H1 (cell line): ENCODE data around the gene ATP2A3. TPM values are rescaled to one million over a fixed set of nuclear protein-coding genes. Genes with fewer than 3 reads are reported as not detected.

Experiments used
- ASH2L ChIP-seq: fragments of 200-600, 300-600 bp; sonication (generic); IDR thresholded peaks from one replicate; pipeline ENCODE4 v1.7.1; 2017; ENCODE audit warnings: low read length
- CHD2 ChIP-seq: IDR thresholded peaks from 2 replicates; pipeline ENCODE4 v1.6.1; 2012; ENCODE audit warnings: low read length, improper control_type of control experiment
- CHD7 ChIP-seq: fragments of 300-600 bp; sonication (generic); IDR thresholded peaks from 2 replicates; pipeline ENCODE4 v1.7.1; 2012; ENCODE audit warnings: low read length, moderate library complexity, mild to moderate bottlenecking, inconsistent platforms; ENCODE audit not compliant: insufficient replicate concordance
- E2F6 ChIP-seq: IDR thresholded peaks from 2 replicates; pipeline ENCODE4 v1.6.1; 2012; ENCODE audit warnings: inconsistent platforms
- EGR1 ChIP-seq: IDR thresholded peaks from 2 replicates; pipeline ENCODE4 v1.6.1; 2011; ENCODE audit warnings: low read depth, low read length, borderline replicate concordance
- GABPA ChIP-seq: IDR thresholded peaks from 2 replicates; pipeline ENCODE4 v1.6.1; 2011; ENCODE audit warnings: mild to moderate bottlenecking, low read length, moderate library complexity, borderline replicate concordance; ENCODE audit not compliant: insufficient read depth
- JUN ChIP-seq: IDR thresholded peaks from 2 replicates; pipeline ENCODE4 v1.6.1; 2011; ENCODE audit warnings: low read depth, mild to moderate bottlenecking, improper control_type of control experiment, low read length
- KDM5A ChIP-seq: fragments of 200-600 bp; IDR thresholded peaks from 2 replicates; pipeline ENCODE4 v1.7.1; 2012; ENCODE audit warnings: mild to moderate bottlenecking, low read length, inconsistent platforms, mixed read lengths
- MAX ChIP-seq: IDR thresholded peaks from 2 replicates; pipeline ENCODE4 v1.6.1; 2012; ENCODE audit warnings: inconsistent platforms
- ZNF274 ChIP-seq: IDR thresholded peaks from 2 replicates; pipeline ENCODE4 v1.7.0; 2012; ENCODE audit warnings: low read length, borderline replicate concordance; ENCODE audit errors: extremely low read depth
- polyA plus RNA-seq, 7 experiments: library from polyadenylated mRNA; depleted of rRNA in 3 of 7; stranded (reverse) in 5 of 7; unstranded in 2 of 7; fragments of >200 nt in 5 of 7; fragments of 200-250 nt in 2 of 7; gene quantifications; 1 replicate in 5 of 7; 2 replicates in 1 of 7; 4 replicates in 1 of 7; pipeline versions ENCODE4 v1.2.1 to v1.2.3, GENCODE V29; 2011 to 2013; ENCODE audit warnings: missing spikeins in 2 of 7, mixed read lengths in 2 of 7
- total RNA-seq: library from RNA; stranded (reverse); fragmentation: NEBNext Ultra II Directional; extraction: Animal tissue kit (Norgen Biotek cat#: 25700); gene quantifications from 2 replicates; pipeline ENCODE4 v1.2.1, GENCODE V29; 2021

The ATP2A3 gene
- total and polyA plus RNA-seq, 2 of the 8 experiments (the other 6 are each of a cell fraction or from before 2014, with no cell fraction given): 18.4 to 32.5 TPM

GRCh38 chr17:3935825-3936355 is 28.3 kb downstream of the ATP2A3 start (continued):
- TF ChIP-seq CHD7: no peak
- TF ChIP-seq CHD2: no peak
- TF ChIP-seq E2F6: no peak
- TF ChIP-seq ASH2L: no peak
- no peak for TF ChIP-seq MAX
- TF ChIP-seq ZNF274: no peak
- TF ChIP-seq GABPA: no peak
- TF ChIP-seq KDM5A: no peak
- TF ChIP-seq JUN: no peak
- TF ChIP-seq EGR1: no peak
